Common myeloid progenitor, CD34-positive (primary cell): ENCODE measurements around the gene PTP4A2.
A peak's percentile ranks its signal among the peaks of the same experiment; 100 is the strongest.

Source experiments
- CTCF ChIA-PET: fragments of 350-600 bp; sonication (Branson Sonifier 250); formaldehyde crosslinking; loops from one replicate; lab custom pipeline; 2021; ENCODE audit warnings: antibody characterized with exemption; lab: Charles Lee
- POLR2A ChIA-PET: fragments of 350-600 bp; sonication (Branson Sonifier 250); formaldehyde crosslinking; loops from one replicate; lab custom pipeline; 2021; ENCODE audit warnings: antibody characterized with exemption; lab: Charles Lee
- DNase-seq, 3 donors: peaks; one replicate each; pipeline versions ENCODE4 v3.0.0 to v3.0.0-alpha.2; 2013
- H3K27ac ChIP-seq, 2 experiments: 1 replicate in 1 of 2; 2 replicates in 1 of 2; pipeline ENCODE4 v1.7.0; 2013; ENCODE audit warnings: inconsistent platforms in 2 of 2, low read length in 2 of 2, mild to moderate bottlenecking in 2 of 2, low read depth in 1 of 2, moderate library complexity in 1 of 2; ENCODE audit not compliant: severe bottlenecking in 2 of 2, insufficient read depth in 1 of 2, poor library complexity in 1 of 2
- H3K27me3 ChIP-seq, 5 experiments: replicated peaks in 2 of 5; 1 replicate in 3 of 5; 2 replicates in 2 of 5; pipeline versions ENCODE4 v1.6.1 to v1.7.0; 2013; ENCODE audit warnings: low read length in 4 of 5, mild to moderate bottlenecking in 2 of 5, moderate library complexity in 2 of 5, inconsistent platforms in 1 of 5; ENCODE audit not compliant: insufficient read depth in 5 of 5, control insufficient read depth in 4 of 5
- H3K36me3 ChIP-seq, 4 experiments: 1 replicate in 2 of 4; 2 replicates in 2 of 4; pipeline versions ENCODE4 v1.6.1 to v1.7.0; 2013; ENCODE audit warnings: low read length in 3 of 4, control low read depth in 1 of 4, mild to moderate bottlenecking in 1 of 4; ENCODE audit not compliant: control insufficient read depth in 4 of 4, insufficient read depth in 4 of 4
- H3K4me1 ChIP-seq, 4 experiments: 1 replicate in 3 of 4; 2 replicates in 1 of 4; pipeline versions ENCODE4 v1.6.1 to v1.7.1; 2013; ENCODE audit warnings: low read length in 3 of 4, mild to moderate bottlenecking in 3 of 4, control low read depth in 1 of 4, inconsistent platforms in 1 of 4, moderate library complexity in 1 of 4; ENCODE audit not compliant: control insufficient read depth in 4 of 4, insufficient read depth in 4 of 4; ENCODE audit errors: control extremely low read depth in 1 of 4
- H3K4me3 ChIP-seq, 7 experiments: 1 replicate in 4 of 7; 2 replicates in 3 of 7; pipeline versions ENCODE4 v1.5.1 to v1.7.0; 2013; ENCODE audit warnings: mild to moderate bottlenecking in 7 of 7, low read length in 6 of 7, moderate library complexity in 6 of 7, inconsistent platforms in 2 of 7, low read depth in 2 of 7, control low read depth in 1 of 7; ENCODE audit not compliant: insufficient read depth in 4 of 7, control insufficient read depth in 1 of 7; ENCODE audit errors: extremely low read depth in 1 of 7
- H3K9me3 ChIP-seq, 5 experiments: 1 replicate in 4 of 5; 2 replicates in 1 of 5; pipeline versions ENCODE4 v1.6.1 to v1.7.1; 2013; ENCODE audit warnings: low read length in 4 of 5, mild to moderate bottlenecking in 2 of 5, inconsistent platforms in 1 of 5, low read depth in 1 of 5, moderate library complexity in 1 of 5; ENCODE audit not compliant: control insufficient read depth in 4 of 5, insufficient read depth in 2 of 5; ENCODE audit errors: control extremely low read depth in 1 of 5
- WGBS: methylation state at CpG from one replicate; pipeline ENCODE4 v1.1.5; 2013; ENCODE audit not compliant: insufficient coverage; 5-methylcytosine and 5-hydroxymethylcytosine counted together

The PTP4A2 gene

DNA sequence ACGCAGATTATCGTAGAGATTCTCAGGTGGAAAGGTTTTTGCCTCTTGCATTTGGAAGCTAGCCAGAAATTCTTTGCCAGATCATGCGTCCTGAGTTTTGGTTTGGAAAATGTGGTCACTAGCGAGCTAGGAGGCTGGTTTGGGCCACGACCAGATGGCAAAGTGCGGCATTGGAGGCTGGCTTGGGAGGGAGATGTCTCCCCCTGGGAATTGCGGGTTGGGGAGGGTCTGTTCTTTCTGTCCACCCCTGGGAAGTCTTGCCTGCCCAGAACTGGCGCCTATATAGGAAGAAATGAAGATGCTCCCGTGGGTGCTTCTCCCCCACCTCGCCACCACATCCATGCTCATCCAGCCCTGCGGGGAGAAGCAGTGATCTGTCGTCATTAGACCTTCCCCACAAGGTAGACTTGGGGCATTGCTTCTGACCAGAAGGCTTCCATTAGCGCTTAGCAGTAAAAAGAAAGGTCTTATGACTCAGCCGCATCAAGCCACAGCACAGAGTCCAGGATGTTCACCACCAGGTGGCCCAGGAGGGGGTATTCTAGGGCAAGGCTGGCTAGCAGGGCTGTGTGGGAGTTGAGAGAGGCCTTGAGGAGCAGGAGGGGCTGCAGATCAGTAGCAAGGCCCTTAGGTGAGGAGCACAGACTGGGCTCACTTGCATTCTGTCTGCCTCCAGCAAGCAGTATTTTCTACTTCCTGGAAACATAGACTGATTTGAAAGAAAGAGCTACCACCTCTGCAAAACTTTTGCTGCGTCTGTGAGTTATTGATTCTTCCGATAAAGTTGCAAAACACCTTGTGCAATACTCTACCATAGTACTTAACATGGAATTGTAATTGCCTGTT lies 1.5 kb upstream of the PTP4A2 start:
- Histone ChIP-seq H3K9me3 (no peaks in the 10 kb centered on the region), H3K4me3 (peak overlapping the region in 2 of 7 experiments; percentile 42 to 50), H3K27ac (peak overlapping the region in 1 of 2 experiments; percentile 74), H3K36me3 (peaks cover 0 to 5% (median 0%) of the 10 kb centered on the region in 4 experiments), H3K4me1 (peaks cover 35 to 84% (median 70%) of the 10 kb centered on the region in 4 experiments), H3K27me3 (no peaks in the 10 kb centered on the region)
- 66% methylated on average over 8 of the region's 16 CpGs for WGBS
- ChIA-PET CTCF (interaction anchor here (1.0 to 16.9 kb wide), 9 partner anchors 17 to 145 kb away, joined by 3 to 444 read pairs (median 4); no protein-coding TSS in a partner anchor), POLR2A (interaction anchor here (0.7 to 1.9 kb wide), 3 partner anchors 16 to 104 kb away, joined by 3 to 11 read pairs (median 9); no protein-coding TSS in a partner anchor)
- peak; percentile 89 to 93 (median 93) for DNase-seq

DNA sequence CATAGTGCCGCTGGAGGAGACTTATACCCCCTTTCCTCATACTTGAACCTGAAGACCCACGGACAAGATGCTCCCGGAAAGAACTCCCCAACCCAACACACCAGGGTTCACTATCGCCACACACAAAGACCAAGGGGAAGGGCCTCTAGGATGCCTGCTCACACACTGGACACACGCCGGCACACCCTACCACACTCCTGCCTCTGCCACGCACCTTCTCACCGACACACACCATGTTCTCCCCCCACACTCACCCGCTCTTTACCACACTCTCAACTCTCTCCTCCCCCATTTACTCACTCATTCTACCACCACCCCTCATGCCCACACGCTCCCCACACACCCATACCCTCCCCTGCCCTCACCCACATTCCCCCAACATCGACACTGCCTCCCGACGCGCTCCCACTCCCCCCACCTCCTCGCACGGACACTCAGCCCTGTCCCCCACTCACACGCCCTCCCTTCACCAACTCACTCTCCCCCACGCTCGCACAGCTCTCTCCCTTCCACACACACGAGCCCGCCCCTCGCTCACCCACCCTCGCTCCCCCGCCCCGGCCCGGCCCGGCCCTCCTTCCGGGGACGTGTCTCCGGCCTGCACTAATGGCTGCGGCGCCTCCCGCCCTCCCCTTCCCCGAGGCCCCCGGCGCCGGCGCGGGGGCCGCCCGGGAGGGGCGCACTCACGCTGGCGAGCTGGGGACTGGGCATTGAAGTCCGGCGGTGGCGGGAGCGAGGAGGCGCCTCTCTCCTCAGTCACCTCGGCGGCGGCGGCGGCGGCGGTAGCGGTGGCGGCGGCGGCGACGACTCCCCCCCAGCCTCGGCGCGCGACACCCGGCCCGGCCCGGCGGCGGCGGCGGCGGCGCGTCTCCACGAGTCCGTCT lies 626 bp downstream of the PTP4A2 start:
- Histone ChIP-seq H3K27me3 (no peaks in the 10 kb centered on the region), H3K27ac (peak overlapping the region; percentile 81 to 92), H3K4me3 (peak overlapping the region; percentile 67 to 99 (median 86)), H3K4me1 (peaks cover 22 to 80% (median 60%) of the 10 kb centered on the region in 4 experiments), H3K36me3 (peaks cover 0 to 5% (median 0%) of the 10 kb centered on the region in 4 experiments), H3K9me3 (no peaks in the 10 kb centered on the region)
- ChIA-PET CTCF (interaction anchor here (0.6 to 16.9 kb wide), 6 partner anchors 11 to 149 kb away, joined by 3 to 444 read pairs (median 4); no protein-coding TSS in a partner anchor), POLR2A (interaction anchor here (0.8 to 1.9 kb wide), 6 partner anchors 14 to 27 kb away, joined by 3 to 11 read pairs (median 4); no protein-coding TSS in a partner anchor)
- under 1% methylated on average over 43 of the region's 78 CpGs for WGBS
- peak; percentile 56 to 83 (median 65) for DNase-seq

DNA sequence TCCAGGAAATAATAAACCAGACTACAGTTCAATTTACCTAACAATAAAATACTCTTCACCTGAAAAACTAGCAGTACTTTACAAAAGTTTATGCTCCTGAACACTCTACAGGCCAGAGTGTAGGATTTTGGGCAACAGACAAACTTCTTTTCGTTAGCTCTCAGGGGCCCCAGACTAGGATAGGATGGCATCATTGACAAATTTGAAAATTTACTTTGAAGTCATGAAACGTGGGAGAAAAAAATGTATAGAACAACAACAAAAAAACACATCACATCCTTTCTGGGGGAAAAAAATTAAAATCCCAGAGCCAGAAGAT lies 1.2 kb downstream of the PTP4A2 start:
- H3K9me3 ChIP-seq: no peaks in the 10 kb centered on the region
- H3K4me1 ChIP-seq: peaks cover 17 to 80% (median 59%) of the 10 kb centered on the region in 4 experiments
- no peak for DNase-seq
- ChIA-PET POLR2A (no interaction called here), CTCF (interaction anchor here (16.9 kb wide), 1 partner anchor 19 kb away, joined by 444 read pairs; no protein-coding TSS in a partner anchor)
- peaks cover 0 to 5% (median 0%) of the 10 kb centered on the region in 4 experiments for H3K36me3 ChIP-seq
- H3K27me3 ChIP-seq: no peaks in the 10 kb centered on the region
- WGBS: no CpG with 5 or more reads among the region's 2 CpGs
- H3K4me3 ChIP-seq: peak overlapping the region; percentile 67 to 99 (median 86)
- H3K27ac ChIP-seq: peak overlapping the region; percentile 81 to 92

DNA sequence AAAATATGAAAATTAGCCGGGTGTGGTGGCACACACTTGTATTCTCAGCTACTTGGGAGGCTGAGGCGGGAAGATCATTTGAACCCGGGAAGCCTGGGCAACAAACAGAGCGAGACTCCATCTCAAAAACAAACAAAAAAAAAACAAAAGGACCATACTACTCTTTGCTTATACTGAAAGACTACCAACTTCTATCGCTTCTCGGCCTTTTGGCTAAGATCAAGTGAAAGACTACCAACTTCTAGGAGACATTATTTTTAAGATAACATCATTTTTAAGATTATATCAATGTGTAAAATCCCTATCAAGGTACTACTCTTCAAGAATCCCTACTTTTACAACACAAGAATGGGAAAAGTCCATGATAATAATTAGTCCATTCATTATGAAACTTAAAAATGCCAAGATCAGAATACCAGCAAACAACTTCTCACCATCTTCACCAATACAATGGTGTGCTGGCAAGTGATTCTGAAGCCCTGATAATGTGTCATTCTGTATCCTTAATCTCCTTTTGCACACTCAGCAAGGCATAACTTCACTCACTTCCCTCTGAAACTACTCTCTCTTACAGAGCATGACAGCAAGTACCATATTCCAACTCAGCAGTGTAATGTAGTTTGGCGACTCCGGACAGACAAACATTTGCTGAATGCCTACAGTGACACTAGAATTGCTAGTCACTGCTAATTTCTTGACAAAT lies 1.7 kb downstream of the PTP4A2 start:
- WGBS: 42% methylated on average over 3 of the region's 8 CpGs
- H3K4me1 ChIP-seq: peaks cover 22 to 80% (median 58%) of the 10 kb centered on the region in 4 experiments
- POLR2A ChIA-PET: interaction anchor here (1.8 kb wide), 1 partner anchor 10 kb away, joined by 6 read pairs; no protein-coding TSS in a partner anchor
- H3K4me3 ChIP-seq: peak overlapping the region in 6 of 7 experiments; percentile 82 to 99 (median 87)
- CTCF ChIA-PET: interaction anchor here (0.9 to 16.9 kb wide), 4 partner anchors 20 to 124 kb away, joined by 3 to 444 read pairs (median 3); no protein-coding TSS in a partner anchor
- no peaks in the 10 kb centered on the region for H3K9me3 ChIP-seq
- no peaks in the 10 kb centered on the region for H3K27me3 ChIP-seq
- H3K27ac ChIP-seq: peak overlapping the region in 1 of 2 experiments; percentile 92
- H3K36me3 ChIP-seq: peaks cover 0 to 5% (median 0%) of the 10 kb centered on the region in 4 experiments
- peak in 2 of 3 donors; percentile 37 to 42 for DNase-seq

DNA sequence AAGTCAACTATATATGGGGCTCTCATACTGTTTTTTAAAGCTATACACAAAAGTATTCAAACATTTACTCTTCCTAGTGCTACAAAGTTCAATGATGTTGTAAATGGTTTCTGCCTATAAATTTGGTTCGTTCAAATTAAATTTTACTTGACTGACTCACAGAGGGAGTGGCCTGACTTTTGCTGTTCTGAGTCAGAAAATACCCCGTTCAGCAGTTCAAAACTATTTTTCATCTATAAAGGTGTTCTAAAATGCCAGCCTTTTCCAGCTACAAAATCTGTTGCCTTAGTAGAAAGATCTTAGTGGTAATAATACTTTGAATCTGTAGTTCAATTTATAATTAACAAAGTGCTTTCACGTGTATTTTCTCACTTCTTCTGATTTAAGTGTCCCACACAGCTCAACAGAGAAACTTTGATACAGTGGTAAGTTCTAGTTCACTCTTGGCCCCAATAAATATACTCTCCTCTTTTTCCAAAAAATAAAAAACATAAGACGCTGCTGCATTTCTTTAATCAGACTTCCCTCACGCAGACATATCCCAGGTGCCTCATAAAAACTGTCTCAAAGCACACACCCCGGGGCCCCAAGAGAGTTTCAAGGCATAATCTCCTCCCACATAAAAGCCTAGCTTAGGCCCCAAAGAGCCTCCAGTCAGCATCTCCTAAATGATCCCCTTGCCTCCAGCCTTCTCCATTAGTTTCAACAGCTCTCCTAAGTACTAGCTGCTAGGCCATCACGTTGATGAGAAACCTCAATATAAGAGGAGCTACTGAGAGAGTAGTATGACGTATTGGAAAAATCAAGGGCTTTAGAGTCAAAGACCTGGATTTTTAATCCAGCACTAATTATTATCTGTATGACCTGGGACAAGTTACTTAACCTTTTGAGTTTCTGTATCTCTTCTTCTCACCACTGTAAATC lies 3.2 kb downstream of the PTP4A2 start:
- Histone ChIP-seq H3K4me1 (peaks cover 36 to 85% (median 63%) of the 10 kb centered on the region in 4 experiments), H3K27me3 (no peaks in the 10 kb centered on the region), H3K27ac (peak overlapping the region; percentile 14 to 67), H3K4me3 (peak overlapping the region in 1 of 7 experiments; percentile 30), H3K9me3 (no peaks in the 10 kb centered on the region), H3K36me3 (peaks cover 0 to 5% (median 0%) of the 10 kb centered on the region in 4 experiments)
- ChIA-PET POLR2A (interaction anchor here (1.8 kb wide), 1 partner anchor 9 kb away, joined by 6 read pairs; no protein-coding TSS in a partner anchor), CTCF (interaction anchor here (0.9 to 16.9 kb wide), 12 partner anchors 9 to 128 kb away, joined by 3 to 444 read pairs (median 5); partner anchors contain the start of gene SPOCD1)
- 58% methylated on average over 5 of the region's 8 CpGs for WGBS
- DNase-seq: no peak
